Ramos (cell line): ENCODE results near the gene SLC7A10.

ENCODE experiments used
- in situ Hi-C: fragments of 300-500 bp; cut with MboI; formaldehyde crosslinking; loops from one replicate; pipeline ENCODE4 v1.14.3; 2022; ENCODE audit warnings: low sequenced_read_pairs; ENCODE audit not compliant: unreplicated experiment

The SLC7A10 gene

GRCh38 chr19:33255781-33256180 is 30.1 kb upstream of the SLC7A10 start:
- in situ Hi-C loops: no loop called here

- in situ Hi-C loops: no loop called here
Observed at GRCh38 chr19:33254245-33254824, 28.7 kb upstream of the SLC7A10 start.

- in situ Hi-C loops: no loop called here
Observed at GRCh38 chr19:33252971-33253370, 27.3 kb upstream of the SLC7A10 start.

GRCh38 chr19:33252418-33252962 is 26.8 kb upstream of the SLC7A10 start:
- in situ Hi-C loops: no loop called here

- in situ Hi-C loops: no loop called here
Observed at GRCh38 chr19:33251526-33252090, 26.0 kb upstream of the SLC7A10 start.

- in situ Hi-C loops: no loop called here
Observed at GRCh38 chr19:33251076-33251475, 25.4 kb upstream of the SLC7A10 start.

GRCh38 chr19:33250500-33250899 is 24.9 kb upstream of the SLC7A10 start:
- in situ Hi-C loops: no loop called here

GRCh38 chr19:33249740-33250366 is 24.2 kb upstream of the SLC7A10 start:
- in situ Hi-C loops: no loop called here

GRCh38 chr19:33248954-33249613 is 23.4 kb upstream of the SLC7A10 start:
- in situ Hi-C loops: no loop called here

GRCh38 chr19:33248553-33248953 is 22.9 kb upstream of the SLC7A10 start:
- in situ Hi-C loops: no loop called here

GRCh38 chr19:33248104-33248503 is 22.5 kb upstream of the SLC7A10 start:
- in situ Hi-C loops: no loop called here

- in situ Hi-C loops: no loop called here
Observed at GRCh38 chr19:33247441-33247819, 21.8 kb upstream of the SLC7A10 start.

- in situ Hi-C loops: no loop called here
Observed at GRCh38 chr19:33246709-33247440, 21.2 kb upstream of the SLC7A10 start.

- in situ Hi-C loops: no loop called here
Observed at GRCh38 chr19:33245948-33246708, 20.5 kb upstream of the SLC7A10 start.

- in situ Hi-C loops: no loop called here
Observed at GRCh38 chr19:33242911-33243310, 17.3 kb upstream of the SLC7A10 start.

- in situ Hi-C loops: no loop called here
Observed at GRCh38 chr19:33242131-33242530, 16.5 kb upstream of the SLC7A10 start.

- in situ Hi-C loops: no loop called here
Observed at GRCh38 chr19:33241530-33242101, 16.0 kb upstream of the SLC7A10 start.

- in situ Hi-C loops: no loop called here
Observed at GRCh38 chr19:33241091-33241529, 15.5 kb upstream of the SLC7A10 start.

- in situ Hi-C loops: no loop called here
Observed at GRCh38 chr19:33240181-33240771, 14.6 kb upstream of the SLC7A10 start.
